Hepatocyte (in vitro differentiated cells): ENCODE results near the gene TRIM17.

ENCODE experiments used
- CTCF ChIP-seq: fragments of 200-600 bp; sonication (generic); IDR thresholded peaks from 2 replicates; pipeline ENCODE4 v1.5.1; 2016; ENCODE audit warnings: antibody characterized with exemption, mild to moderate bottlenecking; ENCODE audit not compliant: poor library complexity
- EZH2 ChIP-seq: fragments of 200-600 bp; sonication (generic); IDR thresholded peaks from 2 replicates; pipeline ENCODE4 v1.6.1; 2016; ENCODE audit warnings: antibody characterized with exemption, mild to moderate bottlenecking, borderline replicate concordance

- TF ChIP-seq CTCF (no peak), EZH2 (no peak)
These were observed 400 bp upstream of the TRIM17 start for GRCh38 chr1:228417061-228417460.
